Measurements from ENCODE around the gene BRSK2.

Gene BRSK2

DNA sequence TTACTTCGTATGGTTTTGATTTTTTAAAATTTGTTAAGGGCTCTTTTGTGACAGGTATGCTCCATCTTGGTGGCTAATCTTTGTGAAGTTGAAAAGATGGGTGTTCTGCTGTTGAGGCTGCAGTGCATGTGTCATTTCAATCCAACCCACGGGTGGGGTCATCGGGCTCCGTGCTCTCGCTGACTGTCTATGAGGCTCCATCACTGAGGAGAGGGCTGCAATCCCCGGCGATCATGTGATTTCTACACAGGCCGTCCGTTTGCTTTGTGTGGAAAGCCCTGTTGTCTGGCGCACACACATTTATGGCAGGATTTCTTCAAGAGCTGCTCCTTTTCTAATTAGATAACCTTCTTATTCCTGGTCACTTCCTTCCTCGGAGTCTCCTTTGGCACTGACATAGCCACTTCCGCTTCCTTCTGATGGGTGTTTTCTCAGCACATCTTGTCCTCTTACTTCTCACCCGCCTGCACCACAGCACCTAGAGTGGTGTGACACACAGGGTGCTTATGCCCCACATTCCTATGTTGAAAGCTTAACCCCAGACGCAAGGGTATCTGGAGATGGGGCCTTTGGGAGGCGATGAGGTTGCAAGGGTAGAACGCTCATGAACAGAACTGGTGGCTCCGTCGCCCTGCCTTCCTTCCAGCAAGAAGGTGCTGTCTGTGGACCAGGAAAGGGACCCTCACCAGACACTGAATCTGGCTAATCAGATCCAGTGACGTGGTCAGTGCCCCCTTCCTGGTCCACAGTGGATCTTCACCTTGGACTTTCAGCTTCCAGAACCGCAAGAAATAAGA is 87.4 kb downstream of the BRSK2 start:
- TF ChIP-seq OSR1 (CRISPR knock-in tag; IDR thresholded peaks at IDR 0.05) (no peak), TCF4 (CRISPR knock-in tag; IDR thresholded peaks at IDR 0.05; ENCODE audit: borderline replicate concordance) (no peak), RARB (CRISPR knock-in tag; IDR thresholded peaks at IDR 0.05) (no peak), ZFP30 (CRISPR knock-in tag; IDR thresholded peaks at IDR 0.05) (no peak), ZNF8 (CRISPR knock-in tag; IDR thresholded peaks at IDR 0.05) (no peak)
- TF ChIP-seq, protein P1, sequence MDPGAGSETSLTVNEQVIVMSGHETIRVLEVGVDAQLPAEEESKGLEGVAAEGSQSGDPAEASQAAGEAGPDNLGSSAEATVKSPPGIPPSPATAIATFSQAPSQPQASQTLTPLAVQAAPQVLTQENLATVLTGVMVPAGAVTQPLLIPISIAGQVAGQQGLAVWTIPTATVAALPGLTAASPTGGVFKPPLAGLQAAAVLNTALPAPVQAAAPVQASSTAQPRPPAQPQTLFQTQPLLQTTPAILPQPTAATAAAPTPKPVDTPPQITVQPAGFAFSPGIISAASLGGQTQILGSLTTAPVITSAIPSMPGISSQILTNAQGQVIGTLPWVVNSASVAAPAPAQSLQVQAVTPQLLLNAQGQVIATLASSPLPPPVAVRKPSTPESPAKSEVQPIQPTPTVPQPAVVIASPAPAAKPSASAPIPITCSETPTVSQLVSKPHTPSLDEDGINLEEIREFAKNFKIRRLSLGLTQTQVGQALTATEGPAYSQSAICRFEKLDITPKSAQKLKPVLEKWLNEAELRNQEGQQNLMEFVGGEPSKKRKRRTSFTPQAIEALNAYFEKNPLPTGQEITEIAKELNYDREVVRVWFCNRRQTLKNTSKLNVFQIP (CRISPR knock-in tag; IDR thresholded peaks at IDR 0.05; ENCODE audit: borderline replicate concordance, low read depth) = no peak
- TF ChIP-seq, protein P2, sequence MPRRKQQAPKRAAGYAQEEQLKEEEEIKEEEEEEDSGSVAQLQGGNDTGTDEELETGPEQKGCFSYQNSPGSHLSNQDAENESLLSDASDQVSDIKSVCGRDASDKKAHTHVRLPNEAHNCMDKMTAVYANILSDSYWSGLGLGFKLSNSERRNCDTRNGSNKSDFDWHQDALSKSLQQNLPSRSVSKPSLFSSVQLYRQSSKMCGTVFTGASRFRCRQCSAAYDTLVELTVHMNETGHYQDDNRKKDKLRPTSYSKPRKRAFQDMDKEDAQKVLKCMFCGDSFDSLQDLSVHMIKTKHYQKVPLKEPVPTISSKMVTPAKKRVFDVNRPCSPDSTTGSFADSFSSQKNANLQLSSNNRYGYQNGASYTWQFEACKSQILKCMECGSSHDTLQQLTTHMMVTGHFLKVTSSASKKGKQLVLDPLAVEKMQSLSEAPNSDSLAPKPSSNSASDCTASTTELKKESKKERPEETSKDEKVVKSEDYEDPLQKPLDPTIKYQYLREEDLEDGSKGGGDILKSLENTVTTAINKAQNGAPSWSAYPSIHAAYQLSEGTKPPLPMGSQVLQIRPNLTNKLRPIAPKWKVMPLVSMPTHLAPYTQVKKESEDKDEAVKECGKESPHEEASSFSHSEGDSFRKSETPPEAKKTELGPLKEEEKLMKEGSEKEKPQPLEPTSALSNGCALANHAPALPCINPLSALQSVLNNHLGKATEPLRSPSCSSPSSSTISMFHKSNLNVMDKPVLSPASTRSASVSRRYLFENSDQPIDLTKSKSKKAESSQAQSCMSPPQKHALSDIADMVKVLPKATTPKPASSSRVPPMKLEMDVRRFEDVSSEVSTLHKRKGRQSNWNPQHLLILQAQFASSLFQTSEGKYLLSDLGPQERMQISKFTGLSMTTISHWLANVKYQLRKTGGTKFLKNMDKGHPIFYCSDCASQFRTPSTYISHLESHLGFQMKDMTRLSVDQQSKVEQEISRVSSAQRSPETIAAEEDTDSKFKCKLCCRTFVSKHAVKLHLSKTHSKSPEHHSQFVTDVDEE (CRISPR knock-in tag; IDR thresholded peaks at IDR 0.05) = no peak

DNA sequence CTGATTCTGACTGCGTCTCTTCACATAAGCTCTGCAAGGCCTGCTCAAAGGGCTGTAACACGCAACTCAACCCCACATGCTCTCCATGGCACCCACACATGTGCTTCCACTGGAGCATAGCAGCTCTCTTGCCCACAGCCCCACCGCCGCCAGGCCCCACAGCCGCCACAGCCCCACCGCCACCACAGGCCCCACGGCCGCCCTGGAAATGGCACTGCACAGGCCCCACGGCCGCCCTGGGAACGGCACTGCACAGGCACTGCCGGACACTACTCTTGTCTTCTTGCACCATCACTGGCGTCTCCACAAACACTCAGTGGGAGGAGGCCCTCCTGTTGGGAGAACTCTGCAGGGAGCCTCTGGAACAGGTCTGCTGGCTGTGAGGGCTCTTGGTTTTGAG is 88.3 kb downstream of the BRSK2 start:
- ATAC-seq = no peak
- TF ChIP-seq GLIS3 (CRISPR knock-in tag; IDR thresholded peaks at IDR 0.05) (no peak), ZNF70 (CRISPR knock-in tag; IDR thresholded peaks at IDR 0.05) (no peak), ZNF8 (CRISPR knock-in tag; IDR thresholded peaks at IDR 0.05) (no peak), CSDC2 (CRISPR knock-in tag; IDR thresholded peaks at IDR 0.05) (no peak), ARNTL (CRISPR knock-in tag; IDR thresholded peaks at IDR 0.05; ENCODE audit: borderline replicate concordance, low read depth) (no peak), ZFP30 (CRISPR knock-in tag; IDR thresholded peaks at IDR 0.05) (no peak), SNAI2 (CRISPR knock-in tag; IDR thresholded peaks at IDR 0.05) (no peak), TCF4 (CRISPR knock-in tag; IDR thresholded peaks at IDR 0.05; ENCODE audit: borderline replicate concordance) (no peak), BACH2 (CRISPR knock-in tag; IDR thresholded peaks at IDR 0.05; ENCODE audit: borderline replicate concordance) (no peak)
- TF ChIP-seq, protein P1 (CRISPR knock-in tag; IDR thresholded peaks at IDR 0.05; ENCODE audit: borderline replicate concordance, low read depth) = no peak

More for the DNA sequence above, 87.4 kb downstream of the BRSK2 start:
- no peak for ATAC-seq

DNA sequence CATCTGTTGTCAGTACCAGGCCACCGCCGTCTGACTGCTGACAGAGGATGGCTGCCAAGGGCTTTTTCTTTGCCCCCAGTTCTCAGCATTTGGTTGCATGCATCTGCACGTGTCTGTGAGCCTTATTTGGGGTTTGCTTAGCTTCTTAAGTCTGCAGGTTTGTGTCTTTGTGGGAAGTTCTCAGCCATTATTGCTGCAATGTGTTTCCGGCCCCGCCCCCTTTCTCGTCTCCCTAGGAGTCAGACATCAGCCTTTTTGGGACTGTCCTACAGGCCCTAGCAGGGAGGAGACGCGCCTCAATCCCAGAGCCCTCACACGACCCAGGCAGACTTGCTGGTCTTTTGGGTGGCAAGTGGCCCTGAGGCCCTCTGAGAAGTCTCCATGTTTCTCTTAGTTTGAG is 88.8 kb downstream of the BRSK2 start:
- TF ChIP-seq, protein P3, sequence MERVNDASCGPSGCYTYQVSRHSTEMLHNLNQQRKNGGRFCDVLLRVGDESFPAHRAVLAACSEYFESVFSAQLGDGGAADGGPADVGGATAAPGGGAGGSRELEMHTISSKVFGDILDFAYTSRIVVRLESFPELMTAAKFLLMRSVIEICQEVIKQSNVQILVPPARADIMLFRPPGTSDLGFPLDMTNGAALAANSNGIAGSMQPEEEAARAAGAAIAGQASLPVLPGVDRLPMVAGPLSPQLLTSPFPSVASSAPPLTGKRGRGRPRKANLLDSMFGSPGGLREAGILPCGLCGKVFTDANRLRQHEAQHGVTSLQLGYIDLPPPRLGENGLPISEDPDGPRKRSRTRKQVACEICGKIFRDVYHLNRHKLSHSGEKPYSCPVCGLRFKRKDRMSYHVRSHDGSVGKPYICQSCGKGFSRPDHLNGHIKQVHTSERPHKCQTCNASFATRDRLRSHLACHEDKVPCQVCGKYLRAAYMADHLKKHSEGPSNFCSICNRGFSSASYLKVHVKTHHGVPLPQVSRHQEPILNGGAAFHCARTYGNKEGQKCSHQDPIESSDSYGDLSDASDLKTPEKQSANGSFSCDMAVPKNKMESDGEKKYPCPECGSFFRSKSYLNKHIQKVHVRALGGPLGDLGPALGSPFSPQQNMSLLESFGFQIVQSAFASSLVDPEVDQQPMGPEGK (CRISPR knock-in tag; IDR thresholded peaks at IDR 0.05; ENCODE audit: borderline replicate concordance) = no peak
- no peak for TF ChIP-seq GLIS3 (CRISPR knock-in tag; IDR thresholded peaks at IDR 0.05)
- no peak for TF ChIP-seq ZNF565 (CRISPR knock-in tag; conservative IDR thresholded peaks at IDR 0.05; ENCODE audit: low read depth)
- no peak for TF ChIP-seq ARNTL (CRISPR knock-in tag; IDR thresholded peaks at IDR 0.05; ENCODE audit: borderline replicate concordance, low read depth)
- TF ChIP-seq ZFP3 (CRISPR knock-in tag; IDR thresholded peaks at IDR 0.05) = no peak
- no peak for ATAC-seq

DNA sequence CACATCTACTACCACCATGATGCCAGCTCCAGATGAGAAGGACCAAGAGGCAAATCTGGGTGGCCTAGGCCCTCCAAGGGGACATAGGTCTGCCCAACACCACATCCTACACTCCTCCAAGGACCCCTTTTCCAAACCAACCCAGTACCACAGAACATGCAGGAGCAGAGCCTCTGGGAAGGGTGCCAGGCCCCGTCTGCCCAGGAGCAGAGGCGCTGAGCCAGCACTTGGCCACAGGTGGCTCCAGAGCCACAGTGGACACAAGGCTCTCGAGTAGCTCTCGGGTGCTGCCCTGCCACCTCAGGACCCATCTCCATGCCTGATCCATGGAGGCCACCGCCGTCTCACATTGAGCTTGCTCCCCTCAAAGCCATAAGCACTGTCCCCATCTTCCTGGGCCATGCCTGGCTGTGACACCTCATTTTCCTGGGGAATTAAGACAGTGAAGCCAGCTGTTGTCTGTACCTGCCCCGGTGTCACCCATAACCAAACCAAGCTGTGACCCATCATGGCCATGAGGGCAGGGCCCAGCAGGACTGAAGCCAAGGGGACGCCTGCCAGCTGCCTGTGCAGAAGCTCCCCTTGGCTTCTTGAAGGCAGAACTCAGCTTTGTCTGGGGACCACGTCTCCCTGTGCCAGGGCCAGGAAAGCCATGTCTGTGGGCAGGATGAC is 89.4 kb downstream of the BRSK2 start:
- ATAC-seq = no peak
- TF ChIP-seq ARNTL (CRISPR knock-in tag; IDR thresholded peaks at IDR 0.05; ENCODE audit: borderline replicate concordance, low read depth) = no peak
- no peak for TF ChIP-seq CSDC2 (CRISPR knock-in tag; IDR thresholded peaks at IDR 0.05)
- no peak for TF ChIP-seq SNAI2 (CRISPR knock-in tag; IDR thresholded peaks at IDR 0.05)
- no peak for TF ChIP-seq TCF4 (CRISPR knock-in tag; IDR thresholded peaks at IDR 0.05; ENCODE audit: borderline replicate concordance)
- TF ChIP-seq ISL1 (CRISPR knock-in tag; IDR thresholded peaks at IDR 0.05) = no peak
- no peak for TF ChIP-seq TOX (CRISPR knock-in tag; IDR thresholded peaks at IDR 0.05; ENCODE audit: borderline replicate concordance)
- TF ChIP-seq OSR1 (CRISPR knock-in tag; IDR thresholded peaks at IDR 0.05) = no peak
- no peak for TF ChIP-seq GLIS3 (CRISPR knock-in tag; IDR thresholded peaks at IDR 0.05)
- TF ChIP-seq ZNF70 (CRISPR knock-in tag; IDR thresholded peaks at IDR 0.05) = no peak
- TF ChIP-seq, protein P1 (CRISPR knock-in tag; IDR thresholded peaks at IDR 0.05; ENCODE audit: borderline replicate concordance, low read depth) = no peak
- TF ChIP-seq BACH2 (CRISPR knock-in tag; IDR thresholded peaks at IDR 0.05; ENCODE audit: borderline replicate concordance) = no peak
- TF ChIP-seq, protein P3 (CRISPR knock-in tag; IDR thresholded peaks at IDR 0.05; ENCODE audit: borderline replicate concordance) = no peak
- no peak for TF ChIP-seq ESRRG (CRISPR knock-in tag; IDR thresholded peaks at IDR 0.05)
- TF ChIP-seq ZNF8 (CRISPR knock-in tag; IDR thresholded peaks at IDR 0.05) = no peak

Data from SK-N-SH treated with all-trans-retinoic acid at 6 μM for 48 hours (cell line).